ENCODE results near the gene PIK3AP1.

DNA sequence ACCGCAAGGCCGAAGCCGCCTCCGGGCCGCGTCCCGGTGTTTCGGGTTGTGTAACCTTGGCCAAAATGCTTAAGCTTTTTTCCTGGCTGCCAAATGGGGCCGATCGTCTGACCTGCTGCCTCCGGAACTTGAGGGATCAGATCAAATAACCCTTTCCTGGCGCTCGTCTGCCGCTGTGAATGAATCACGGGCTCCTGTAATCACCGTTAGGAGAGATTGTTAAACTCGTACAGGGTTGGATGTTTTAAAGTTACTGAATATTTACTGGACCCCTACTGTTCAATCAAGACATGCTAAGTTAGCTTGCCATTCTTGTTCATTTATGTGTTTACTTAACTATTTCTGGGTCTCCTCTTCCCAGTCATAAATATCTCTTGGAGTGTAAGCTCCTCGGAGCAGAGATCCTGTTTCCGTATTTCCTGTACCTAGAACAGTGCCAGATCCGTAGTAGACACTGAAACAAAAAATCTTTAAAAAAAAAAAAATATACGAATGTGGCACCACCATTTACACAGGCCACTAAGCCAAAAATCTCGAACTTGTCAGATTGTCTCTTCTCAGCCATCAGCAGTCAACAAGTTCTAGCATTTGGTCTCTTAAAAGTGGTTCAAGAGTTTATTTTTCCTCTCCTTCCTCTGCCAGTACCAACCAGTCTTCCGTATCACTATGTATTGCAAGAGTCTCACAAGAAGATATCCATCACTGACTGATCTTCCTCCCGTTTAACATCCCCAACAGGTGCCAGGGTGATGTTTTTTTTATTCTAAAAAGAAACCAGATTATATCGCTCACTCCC lies 132.9 kb downstream of the PIK3AP1 start:
- TF ChIP-seq, protein P1, sequence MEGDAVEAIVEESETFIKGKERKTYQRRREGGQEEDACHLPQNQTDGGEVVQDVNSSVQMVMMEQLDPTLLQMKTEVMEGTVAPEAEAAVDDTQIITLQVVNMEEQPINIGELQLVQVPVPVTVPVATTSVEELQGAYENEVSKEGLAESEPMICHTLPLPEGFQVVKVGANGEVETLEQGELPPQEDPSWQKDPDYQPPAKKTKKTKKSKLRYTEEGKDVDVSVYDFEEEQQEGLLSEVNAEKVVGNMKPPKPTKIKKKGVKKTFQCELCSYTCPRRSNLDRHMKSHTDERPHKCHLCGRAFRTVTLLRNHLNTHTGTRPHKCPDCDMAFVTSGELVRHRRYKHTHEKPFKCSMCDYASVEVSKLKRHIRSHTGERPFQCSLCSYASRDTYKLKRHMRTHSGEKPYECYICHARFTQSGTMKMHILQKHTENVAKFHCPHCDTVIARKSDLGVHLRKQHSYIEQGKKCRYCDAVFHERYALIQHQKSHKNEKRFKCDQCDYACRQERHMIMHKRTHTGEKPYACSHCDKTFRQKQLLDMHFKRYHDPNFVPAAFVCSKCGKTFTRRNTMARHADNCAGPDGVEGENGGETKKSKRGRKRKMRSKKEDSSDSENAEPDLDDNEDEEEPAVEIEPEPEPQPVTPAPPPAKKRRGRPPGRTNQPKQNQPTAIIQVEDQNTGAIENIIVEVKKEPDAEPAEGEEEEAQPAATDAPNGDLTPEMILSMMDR (IDR thresholded peaks at IDR 0.05), result no peak
- TF ChIP-seq EP300 (IDR thresholded peaks at IDR 0.05) (no peak), POLR2A (IDR thresholded peaks at IDR 0.05) (no peak), POLR2AphosphoS5 (IDR thresholded peaks at IDR 0.05) (no peak)

Data from upper lobe of left lung (tissue), 4 donors.